ENCODE measurements around the gene CELF5. TPM values are rescaled to one million over a fixed set of nuclear protein-coding genes. Genes with fewer than 3 reads are reported as not detected.

The CELF5 gene
- total and polyA plus RNA-seq, 9 of the 15 experiments (the other 6 are each of a cell fraction or from before 2014, with no cell fraction given), result 0.01 to 0.56 (median 0.22) TPM

GRCh38 chr19:3210347-3211017 lies 14.0 kb upstream of the CELF5 start (continued):
- no peak for TF ChIP-seq RERE (CRISPR knock-in tag; IDR thresholded peaks at IDR 0.05; ENCODE audit: borderline replicate concordance)
- TF ChIP-seq ZNF644 (tag; IDR thresholded peaks at IDR 0.05; ENCODE audit: low read depth), result no peak
- TF ChIP-seq RCOR1 (IDR thresholded peaks at IDR 0.05; ENCODE audit: borderline replicate concordance in 1 of 2, low read depth in 2 of 2, low read length in 2 of 2), result peak in 1 of 2 experiments; percentile 90; a peak in 2 of 4 replicates
- TF ChIP-seq TCF3 (CRISPR knock-in tag; IDR thresholded peaks at IDR 0.05), result no peak
- TF ChIP-seq BRD4 (IDR thresholded peaks at IDR 0.05), result no peak
- no peak for TF ChIP-seq EZH2 (IDR thresholded peaks at IDR 0.05; ENCODE audit: borderline replicate concordance, low read depth, low read length)
- no peak for TF ChIP-seq NCOA2 (IDR thresholded peaks at IDR 0.05; ENCODE audit: partially characterized antibody in 2 of 2)
- peak; percentile 95 for TF ChIP-seq ZFP36 (IDR thresholded peaks at IDR 0.05; ENCODE audit: low read depth, low read length, partially characterized antibody)
- TF ChIP-seq ZNF311 (CRISPR knock-in tag; IDR thresholded peaks at IDR 0.05), result no peak
- no peak for TF ChIP-seq CEBPZ (IDR thresholded peaks at IDR 0.05; ENCODE audit: borderline replicate concordance, low read depth, low read length)
- TF ChIP-seq SMARCB1 (IDR thresholded peaks at IDR 0.05; ENCODE audit: insufficient read length, low read depth), result no peak
- no peak for TF ChIP-seq ZNF224 (CRISPR knock-in tag; IDR thresholded peaks at IDR 0.05)
- no peak for TF ChIP-seq ZSCAN32 (CRISPR knock-in tag; IDR thresholded peaks at IDR 0.05)
- no peak for TF ChIP-seq KHSRP (IDR thresholded peaks at IDR 0.05)
- TF ChIP-seq STAT5B (CRISPR knock-in tag; IDR thresholded peaks at IDR 0.05), result no peak
- TF ChIP-seq ADNP (tag; IDR thresholded peaks at IDR 0.05), result no peak
- TF ChIP-seq ZNF184 (CRISPR knock-in tag; IDR thresholded peaks at IDR 0.05), result no peak
- no peak for TF ChIP-seq E2F3 (CRISPR knock-in tag; IDR thresholded peaks at IDR 0.05)
- TF ChIP-seq POLR3G (IDR thresholded peaks at IDR 0.05; ENCODE audit: extremely low read depth, insufficient read length, insufficient replicate concordance), result no peak
- TF ChIP-seq FOXJ2 (tag; IDR thresholded peaks at IDR 0.05), result no peak
- TF ChIP-seq ESRRA (IDR thresholded peaks at IDR 0.05; ENCODE audit: borderline replicate concordance, low read depth), result peak; percentile 47; the same call in 1 of the 2 replicates
- no peak for TF ChIP-seq CBFA2T2 (conservative IDR thresholded peaks at IDR 0.05)

Measured in K562 (cell line).